NCI-H1105 treated with DMSO at 0.1 percent for 48 hours (cell line): Measurements from ENCODE around the gene TMEM60.
"Not testable (repeated sequence)": the region's sequence is repeated elsewhere in the genome, so short reads cannot be mapped to it uniquely, and the experiment has no call there.

Source experiments
- DNase-seq: peaks from one replicate; lab custom pipeline; 2025; lab: John Stamatoyannopoulos, UW

The TMEM60 gene, protein sequence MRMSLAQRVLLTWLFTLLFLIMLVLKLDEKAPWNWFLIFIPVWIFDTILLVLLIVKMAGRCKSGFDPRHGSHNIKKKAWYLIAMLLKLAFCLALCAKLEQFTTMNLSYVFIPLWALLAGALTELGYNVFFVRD

DNA sequence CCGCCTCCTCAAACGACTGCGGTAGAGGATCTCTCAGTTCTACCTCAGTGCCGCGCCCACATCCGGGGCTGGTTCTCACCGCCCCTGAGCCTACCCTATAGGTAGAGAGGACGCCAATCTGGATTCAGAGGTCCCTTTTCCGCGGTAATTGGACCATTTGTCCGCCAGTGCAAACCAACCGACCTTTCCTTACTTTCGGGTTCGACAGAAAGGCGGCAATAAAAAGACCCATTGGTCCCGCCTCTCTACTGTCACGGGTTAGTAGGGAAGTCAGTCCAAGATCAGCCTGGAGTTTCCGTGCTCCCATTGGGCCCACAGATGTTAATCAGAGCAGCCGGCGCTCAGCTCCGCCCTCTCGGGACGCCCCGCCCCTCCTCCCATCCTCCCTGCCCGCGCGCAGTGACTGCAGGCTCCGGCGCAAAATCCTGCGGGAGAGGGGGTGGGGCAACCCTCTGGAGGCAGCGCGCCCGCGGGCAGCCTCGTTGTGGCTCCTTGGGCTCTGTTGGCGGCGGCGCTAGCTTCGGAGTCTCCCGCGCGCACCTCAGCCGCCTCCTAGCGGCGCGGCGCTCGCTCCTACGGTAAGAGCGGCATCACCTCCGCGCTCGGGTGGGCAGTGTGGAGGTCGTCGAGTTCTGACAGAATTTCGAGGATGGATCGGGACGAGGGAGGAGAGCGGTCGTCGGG is at the start of gene TMEM60, which contains the start of gene PHTF2:
Gene TMEM60 (minus strand): TSS at position 41 of the 684 bp plus-strand sequence. CDS start 4,061 bp downstream, outside the sequence.
Gene PHTF2 (plus strand): TSS at position 380 of the 684 bp plus-strand sequence.
- DNase-seq: peak; percentile 100

DNA sequence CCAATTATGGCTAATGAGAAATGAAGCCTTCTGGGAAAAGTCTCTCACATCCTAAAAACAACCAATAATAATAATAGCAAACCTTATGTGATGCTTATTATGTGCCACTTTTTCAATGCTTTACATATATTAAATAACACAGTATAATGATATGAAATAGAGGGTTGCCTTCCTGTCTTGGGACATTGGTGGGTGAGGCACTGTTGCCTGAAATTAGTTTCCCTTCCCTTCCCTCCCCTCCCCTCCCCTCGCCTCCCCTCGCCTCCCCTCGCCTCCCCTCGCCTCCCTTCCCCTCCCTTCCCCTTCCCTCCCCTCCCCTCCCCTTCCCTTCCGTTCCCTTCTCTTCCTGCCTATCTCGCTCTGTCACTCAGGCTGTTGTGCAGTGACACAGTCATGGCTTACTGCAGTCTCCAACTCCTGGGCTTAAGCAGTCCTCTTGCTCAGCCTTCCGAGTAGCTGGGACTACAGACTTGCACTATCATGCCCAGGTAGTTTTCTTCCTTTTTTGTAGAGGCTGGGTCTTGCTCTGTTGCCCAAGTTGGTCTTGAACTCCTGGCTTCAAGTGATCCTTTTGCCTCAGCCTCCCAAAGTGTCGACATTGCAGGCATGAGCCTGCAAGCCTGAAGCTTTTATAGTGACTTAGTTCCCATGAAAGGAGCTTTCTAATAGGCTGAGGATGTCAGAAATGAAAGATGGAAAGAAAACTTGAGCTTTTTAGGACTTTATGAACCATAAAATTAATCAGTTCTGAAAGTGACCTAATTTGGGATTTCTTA is 48.3 kb upstream of the TMEM60 start:
- no peak for DNase-seq

DNA sequence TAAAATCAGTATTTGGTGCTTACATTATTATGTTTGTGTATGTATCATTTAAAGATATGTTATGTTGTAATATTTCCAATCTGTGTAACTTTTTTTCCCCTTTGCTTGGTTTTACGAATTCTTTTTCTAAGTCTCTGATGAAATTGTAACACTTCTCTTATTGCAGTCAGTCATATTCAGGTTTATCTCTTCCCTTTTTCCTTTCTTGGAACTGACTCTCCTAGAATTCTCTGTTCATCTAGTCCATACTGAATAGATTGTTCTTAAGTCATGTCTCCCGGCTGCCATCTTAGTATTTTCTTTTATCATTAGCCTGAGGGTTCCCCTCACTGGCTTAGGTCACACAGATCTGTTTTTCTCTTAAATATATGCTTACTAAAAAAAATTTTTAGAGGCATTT is 45.0 kb upstream of the TMEM60 start:
- DNase-seq: no peak

DNA sequence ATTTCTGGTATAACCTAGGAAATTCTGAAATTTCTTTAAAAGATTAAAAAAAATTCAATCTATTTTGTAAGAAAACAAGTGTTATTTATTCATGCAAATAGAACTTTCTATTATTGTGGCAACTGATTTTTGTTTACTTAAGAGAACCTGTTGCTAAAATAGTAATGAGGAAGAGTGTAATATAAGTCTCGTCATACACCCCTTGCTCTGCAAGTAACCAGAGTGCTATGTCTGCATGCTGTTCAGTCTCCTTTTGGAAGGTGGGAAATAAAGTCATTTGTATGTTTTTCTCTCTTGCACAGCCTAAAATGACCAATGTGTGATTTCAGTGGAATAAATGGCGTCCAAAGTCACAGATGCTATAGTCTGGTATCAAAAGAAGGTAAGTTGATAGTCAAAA is 41.7 kb upstream of the TMEM60 start:
- no peak for DNase-seq

DNA sequence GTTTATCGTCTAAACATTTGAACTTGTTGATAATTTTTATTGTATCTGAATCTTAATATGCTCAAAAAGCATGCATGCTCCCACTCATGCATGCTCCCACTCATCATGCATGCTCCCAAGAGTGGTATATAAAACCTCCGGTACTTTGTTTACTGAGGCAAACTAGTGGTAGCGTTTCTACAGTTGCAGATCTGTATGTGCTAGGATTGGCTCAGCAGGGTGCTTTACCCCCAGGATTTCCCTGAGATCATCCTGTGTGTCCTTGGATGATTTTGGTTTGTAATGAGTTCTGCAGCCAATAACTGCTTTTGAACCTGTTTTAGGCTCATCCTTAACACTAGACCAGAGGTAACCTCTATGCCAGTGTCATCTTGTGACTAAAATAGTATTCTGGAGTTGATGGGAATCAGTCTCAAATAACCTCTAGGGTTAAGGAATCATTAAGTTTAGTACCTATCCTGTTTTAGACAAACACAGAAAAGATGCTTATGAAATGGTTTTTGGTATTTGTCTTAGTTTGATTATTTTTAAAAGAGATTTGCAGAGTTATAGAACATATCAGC is 40.8 kb upstream of the TMEM60 start:
- DNase-seq: no peak

DNA sequence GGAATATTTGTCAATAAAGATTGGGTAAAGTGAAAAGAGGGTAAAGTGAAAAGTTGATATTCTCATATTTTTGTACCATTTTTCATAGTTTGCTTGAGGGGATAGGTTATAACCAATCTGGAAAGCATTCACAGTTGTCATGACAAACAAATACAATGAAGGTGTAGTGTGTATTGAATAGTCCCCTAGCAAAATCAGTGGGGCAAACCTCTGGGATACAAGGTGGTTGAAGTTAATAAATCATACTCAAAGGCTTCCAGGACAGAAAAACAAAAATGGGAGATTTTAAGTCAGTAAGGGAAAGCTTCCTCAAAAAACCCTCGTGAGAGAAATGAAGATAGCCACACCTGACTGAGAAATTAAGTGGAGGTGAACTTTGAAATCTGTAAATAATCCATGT is 39.7 kb upstream of the TMEM60 start:
- DNase-seq: no peak

DNA sequence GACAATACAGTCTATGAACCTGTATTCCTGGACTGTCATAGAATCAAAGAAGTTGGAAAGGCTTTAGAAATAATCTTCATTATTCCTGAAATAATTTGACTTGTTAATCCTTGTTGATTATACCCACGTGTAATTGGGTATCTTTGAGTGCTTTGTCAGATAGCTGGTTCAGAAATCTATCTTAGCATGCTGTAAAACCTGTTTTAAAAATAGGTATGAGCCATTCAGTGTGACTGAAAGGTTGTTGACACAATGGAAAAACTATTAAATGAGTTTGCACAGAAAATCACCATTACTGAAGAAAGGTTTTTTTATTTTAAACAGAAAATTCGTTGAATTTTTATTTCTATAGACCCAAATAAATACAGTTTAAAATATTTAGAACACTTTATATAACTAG is 39.0 kb upstream of the TMEM60 start:
- no peak for DNase-seq

DNA sequence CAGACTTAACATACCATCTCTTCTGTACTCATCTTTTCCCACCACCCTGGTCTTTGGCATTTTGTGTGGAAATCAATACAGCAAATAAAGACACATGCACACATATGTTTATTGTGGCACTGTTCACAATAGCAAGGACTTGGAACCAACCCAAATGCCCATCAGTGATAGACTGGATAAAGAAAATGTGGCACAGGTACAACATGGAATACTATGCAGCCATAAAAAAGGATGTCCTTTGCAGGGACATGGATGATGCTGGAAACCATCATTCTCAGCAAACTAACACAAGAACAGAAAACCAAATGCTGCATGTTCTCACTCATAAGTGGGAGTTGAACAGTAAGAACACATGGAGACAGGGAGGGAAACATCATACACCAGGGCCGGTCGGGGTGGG is 38.2 kb upstream of the TMEM60 start:
- not testable (repeated sequence) for DNase-seq

DNA sequence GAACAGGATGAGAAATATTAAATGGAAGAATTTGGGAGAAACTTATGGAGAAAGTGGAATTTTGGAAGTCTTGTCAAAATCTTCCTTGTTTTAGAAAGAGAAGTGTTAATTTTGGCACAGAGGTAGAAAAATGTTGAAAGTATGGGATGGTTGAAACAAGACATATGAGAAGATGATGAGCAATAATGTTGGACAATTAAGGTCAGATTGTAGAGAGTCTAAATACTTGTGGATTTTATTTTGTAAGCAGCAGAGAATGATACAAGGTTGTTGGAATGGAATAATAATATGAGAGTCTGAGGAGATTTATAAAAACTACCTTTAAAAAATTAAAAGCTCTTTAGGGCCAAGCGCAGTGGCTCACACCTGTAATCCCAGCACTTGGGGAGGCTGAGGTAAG is 34.9 kb upstream of the TMEM60 start:
- no peak for DNase-seq

DNA sequence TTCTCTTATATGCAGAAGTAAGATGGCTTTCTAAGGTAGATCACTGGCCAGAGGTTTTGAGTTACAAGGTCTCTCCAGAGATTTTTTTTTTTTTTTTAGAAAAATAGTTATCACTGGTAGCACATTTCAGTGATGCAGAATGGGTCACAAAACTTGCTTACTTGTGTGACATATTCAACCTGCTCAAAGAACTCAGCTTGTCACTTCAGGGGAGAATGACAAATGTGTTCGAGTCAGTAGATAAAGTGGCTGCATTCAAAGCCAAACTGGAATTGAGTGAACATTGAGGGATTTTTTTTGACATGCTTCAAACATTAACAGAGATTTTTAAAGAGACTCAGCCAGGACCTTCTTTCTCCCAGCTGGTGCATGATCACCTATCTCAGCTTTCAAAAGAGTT is 33.7 kb upstream of the TMEM60 start:
- no peak for DNase-seq

DNA sequence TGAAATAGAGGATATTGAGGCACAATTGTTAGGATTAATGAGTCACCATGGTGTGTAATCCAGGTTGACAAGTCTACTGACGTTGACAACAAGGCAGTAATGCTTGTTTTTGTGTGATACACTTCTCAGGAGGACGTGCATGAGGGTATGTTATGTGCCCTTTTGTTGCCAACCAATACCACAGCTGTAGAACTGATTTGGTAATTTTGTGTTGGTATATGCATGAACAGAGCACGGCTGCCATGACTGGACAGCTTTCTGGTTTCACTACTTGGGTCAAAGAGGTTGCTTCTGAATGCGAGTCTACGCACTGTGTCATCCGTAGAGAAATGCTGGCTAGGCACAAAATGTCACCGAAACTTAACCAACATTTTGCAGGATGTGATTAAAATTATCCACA is 33.2 kb upstream of the TMEM60 start:
- DNase-seq: no peak

DNA sequence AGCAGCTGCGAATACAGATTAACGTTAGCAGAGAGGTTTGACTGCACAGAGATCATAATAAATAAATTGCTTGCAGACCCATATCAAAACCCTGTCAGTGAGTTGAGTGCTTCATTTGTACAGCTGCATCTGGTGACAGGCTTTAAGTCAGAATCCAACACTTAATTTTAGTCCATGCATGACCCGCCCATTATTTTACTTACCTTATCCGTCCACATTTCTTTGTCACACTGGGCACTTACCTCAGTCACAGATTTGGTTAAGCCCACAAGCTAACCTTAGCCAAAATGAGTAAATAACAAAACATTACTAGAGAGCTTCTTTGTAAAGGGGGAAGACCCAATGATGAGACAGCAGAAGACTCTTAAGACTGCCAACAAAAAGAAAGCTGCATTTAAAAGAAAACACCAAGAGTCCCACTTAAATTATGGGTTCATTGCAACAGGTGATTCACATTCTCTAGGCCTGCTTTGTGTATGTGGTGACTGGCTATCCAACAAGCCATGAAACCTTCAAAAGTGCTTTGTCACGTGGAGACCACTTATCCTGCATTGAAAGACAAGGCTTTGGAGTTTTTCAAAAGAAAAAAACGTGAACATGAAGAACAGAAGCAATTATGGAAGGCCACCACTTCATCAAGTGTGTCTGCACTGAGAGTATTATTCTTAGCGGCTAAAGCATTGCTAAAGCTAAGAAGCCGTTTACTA is 32.6 kb upstream of the TMEM60 start:
- DNase-seq: no peak

DNA sequence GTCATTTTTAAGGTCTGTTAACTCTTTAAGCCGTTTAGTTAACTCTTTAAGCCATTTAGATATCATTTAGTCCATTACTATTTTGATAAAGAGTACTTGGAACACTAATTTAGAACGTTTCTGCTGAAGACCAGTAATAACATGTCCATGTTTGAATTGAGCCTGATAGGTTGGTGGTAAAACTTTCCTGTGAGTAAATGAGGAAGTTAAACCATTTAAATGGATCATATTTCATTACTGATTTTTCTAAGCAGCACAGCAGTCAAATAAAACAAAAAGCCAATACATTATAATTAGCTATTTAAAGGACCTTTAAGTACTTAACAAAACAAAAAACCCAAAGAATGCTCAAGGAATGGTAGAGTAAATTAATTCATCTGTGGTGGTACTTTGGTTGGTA is 29.8 kb upstream of the TMEM60 start:
- DNase-seq: peak; percentile 76

DNA sequence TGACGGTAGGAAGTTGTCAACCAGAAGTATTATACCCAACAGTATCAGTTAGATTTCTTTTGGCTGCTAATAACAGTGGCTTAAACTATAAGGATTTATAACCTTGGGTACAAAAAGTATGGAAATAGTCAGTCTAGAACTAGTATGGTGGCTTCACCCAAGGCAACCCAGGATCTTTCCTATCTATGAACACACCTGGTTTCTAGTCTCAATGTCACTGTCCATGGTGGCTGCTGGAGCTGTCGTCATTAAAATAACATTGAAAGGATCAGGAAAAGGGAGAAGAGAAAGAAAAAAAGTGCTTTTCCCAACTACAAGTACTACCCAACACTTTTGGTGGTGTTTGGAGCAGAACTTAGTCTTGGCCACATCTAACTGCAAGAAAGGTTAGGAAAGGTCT is 28.1 kb upstream of the TMEM60 start:
- no peak for DNase-seq

DNA sequence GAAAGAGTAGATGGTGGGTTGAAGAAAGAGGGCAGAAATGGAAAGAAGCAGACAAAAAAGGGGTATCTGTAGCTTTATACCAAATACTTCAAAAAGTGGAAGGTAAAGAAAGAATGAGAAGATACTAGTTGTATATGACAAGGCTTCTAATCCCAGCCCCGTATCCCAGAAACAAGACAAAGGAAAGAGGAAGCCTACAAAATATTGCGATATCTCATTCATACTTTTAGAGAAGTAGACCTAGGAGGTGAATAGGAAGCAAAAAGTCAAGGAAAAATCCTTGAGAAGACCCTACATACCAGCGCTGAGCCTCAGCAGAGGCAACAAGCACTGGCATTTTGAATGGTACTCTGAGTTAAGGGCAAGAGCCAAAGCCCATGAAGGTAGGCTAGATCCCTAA is 26.9 kb upstream of the TMEM60 start:
- DNase-seq: no peak

DNA sequence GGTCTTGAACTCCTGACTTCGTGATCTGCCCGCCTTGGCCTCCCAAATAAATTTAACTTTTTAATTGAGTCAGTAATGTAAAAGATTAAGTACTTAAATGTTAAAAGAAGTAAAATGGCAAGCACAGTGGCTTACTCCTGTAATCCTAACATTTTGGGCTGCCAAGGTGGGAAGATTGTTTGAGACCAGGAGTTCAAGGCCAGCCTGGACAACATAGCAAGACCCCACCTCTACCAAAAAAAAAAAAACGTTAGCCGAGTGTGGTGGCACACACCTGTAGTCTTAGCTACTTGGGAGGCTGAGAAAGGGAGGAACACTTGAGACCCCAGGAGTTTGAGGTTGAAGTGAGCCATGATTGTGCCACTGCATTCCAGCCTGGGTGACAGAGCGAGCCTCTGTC is 26.4 kb upstream of the TMEM60 start:
- DNase-seq: no peak

DNA sequence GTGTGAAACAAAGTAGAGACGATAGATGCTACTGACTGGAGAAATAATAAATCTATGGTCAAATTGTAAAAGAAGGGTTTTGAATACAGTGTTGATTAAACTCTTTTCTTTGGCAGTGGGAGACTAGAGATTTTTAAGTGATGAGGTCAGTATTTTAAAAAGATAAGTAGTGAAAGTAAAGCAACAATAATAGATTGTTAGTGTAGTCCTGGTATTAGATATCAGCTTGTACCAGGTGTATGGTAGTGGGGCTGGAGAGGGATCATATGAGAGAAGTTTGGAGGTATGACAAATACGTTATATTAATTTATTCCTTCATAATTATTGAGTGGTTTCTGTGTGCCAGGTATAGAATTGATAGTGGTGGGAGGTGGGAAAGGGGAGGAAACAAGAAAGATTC is 25.6 kb upstream of the TMEM60 start:
- DNase-seq: no peak

DNA sequence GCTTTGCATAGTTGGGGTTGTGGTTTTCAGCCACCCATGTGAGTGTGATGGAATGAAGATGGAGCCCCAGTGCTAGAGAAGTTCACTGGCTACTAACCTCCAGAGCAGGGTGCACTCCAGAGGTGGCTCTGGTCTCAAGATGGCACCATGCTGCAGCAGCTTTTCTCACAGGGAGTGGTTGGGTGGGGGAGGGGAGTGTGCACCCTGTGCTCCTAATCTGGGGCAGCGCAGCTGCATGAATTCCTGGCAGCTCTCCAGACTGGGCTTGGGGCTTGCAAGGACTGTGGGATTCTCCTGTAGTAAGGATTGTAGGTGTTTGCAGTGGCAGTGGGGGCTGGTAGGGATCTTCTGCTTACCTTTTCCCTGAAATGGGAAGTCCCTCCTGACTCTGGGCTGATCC is 24.0 kb upstream of the TMEM60 start:
- DNase-seq: no peak

DNA sequence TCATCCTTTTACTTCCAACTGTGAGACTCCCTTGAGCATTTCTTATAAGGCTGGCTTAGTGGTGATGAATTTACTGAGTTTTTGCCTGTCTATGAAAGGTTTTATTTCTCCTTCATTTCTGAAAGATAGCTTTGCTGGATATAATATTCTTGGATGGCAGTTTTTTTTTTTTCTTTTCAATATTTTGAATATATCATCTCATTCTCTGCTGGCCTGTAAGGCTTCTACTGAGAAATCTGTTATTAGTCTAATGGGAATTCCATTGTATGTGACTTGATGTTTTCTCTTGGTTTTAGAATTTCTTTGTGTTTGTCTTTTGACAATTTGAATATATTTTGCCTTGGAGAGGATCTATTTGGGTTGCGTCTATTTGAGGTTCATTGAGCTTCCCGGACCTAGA is 22.7 kb upstream of the TMEM60 start:
- DNase-seq: no peak

DNA sequence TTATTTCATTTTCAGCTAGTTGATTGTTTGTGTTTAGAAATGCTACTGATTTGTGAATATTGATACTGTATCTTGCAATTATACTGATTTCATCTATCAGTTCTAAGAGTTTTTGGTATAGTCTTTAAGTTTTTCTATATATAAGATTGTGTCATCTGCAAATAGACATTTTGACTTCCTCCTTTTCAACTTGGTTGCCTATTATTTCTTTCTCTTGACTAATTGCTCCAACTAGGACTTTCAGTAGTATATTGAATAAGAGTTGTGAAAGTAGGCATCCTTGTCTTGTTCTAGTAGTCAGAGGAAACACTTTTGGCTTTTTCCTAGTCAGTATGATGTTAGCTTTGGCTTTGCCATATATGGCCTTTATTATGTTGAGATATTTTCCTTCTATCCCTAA is 20.8 kb upstream of the TMEM60 start:
- no peak for DNase-seq

DNA sequence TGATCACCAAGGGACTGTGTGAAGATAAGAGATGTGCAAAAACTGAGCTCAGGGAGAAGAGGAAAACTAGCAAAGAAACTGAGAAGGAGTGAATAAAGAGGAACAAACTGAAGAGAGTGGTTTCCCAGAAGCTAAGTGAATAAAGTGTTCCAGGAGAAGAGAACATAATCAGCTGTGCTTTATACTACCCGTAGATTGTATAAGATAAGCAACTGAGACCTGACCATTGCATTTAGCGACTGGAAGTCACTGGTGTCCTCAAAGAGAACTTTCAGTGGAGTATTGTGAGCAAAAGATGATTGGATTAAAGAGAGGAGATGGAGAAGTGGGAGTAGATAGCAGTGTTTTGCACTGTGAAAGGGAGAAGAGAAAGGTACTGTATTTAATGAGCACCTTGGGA is 14.9 kb upstream of the TMEM60 start:
- no peak for DNase-seq

DNA sequence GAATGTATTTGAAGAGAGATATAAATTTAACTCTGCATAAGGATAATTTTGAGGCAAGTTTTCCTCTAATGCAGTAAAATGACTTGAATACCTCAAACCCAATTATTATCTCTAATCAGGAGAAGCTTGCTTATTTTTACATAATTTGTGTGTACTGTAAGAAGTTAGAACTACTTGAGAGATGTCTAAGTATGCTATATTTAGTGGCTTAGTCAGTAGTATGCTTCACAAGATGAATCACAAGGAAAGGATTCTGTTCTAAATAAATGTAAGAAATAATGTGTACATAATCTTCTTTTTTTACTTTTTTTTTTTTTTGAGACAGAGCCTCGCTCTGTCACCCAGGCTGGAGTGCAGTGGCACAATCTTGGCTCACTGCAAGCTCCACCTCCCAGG is 14.1 kb upstream of the TMEM60 start:
- DNase-seq: no peak
